Measurements from ENCODE around the gene CCDC148.

GRCh38 chr2:158135096-158135495, 321.5 kb downstream of the CCDC148 start:
- no peak for TF ChIP-seq CTCF (IDR thresholded peaks at IDR 0.05; ENCODE audit: low read length)
- TF ChIP-seq EZH2 (IDR thresholded peaks at IDR 0.05; ENCODE audit: borderline replicate concordance, low read length) = no peak
